GM06990 (cell line): Measurements from ENCODE around the gene DCD.

ENCODE experiments used
- DNase-seq: peaks from one replicate; pipeline ENCODE4 v3.0.0-alpha.2; 2011; ENCODE audit not compliant: insufficient read length; ENCODE audit errors: extremely low read depth
- H3K27me3 ChIP-seq: replicated peaks from 2 replicates; pipeline ENCODE4 v1.6.0; 2011; ENCODE audit warnings: low read length; ENCODE audit not compliant: control insufficient read depth, insufficient read depth
- H3K36me3 ChIP-seq: 2 replicates; pipeline ENCODE4 v1.5.1; 2011; ENCODE audit warnings: low read length; ENCODE audit not compliant: control insufficient read depth, insufficient read depth
- H3K4me3 ChIP-seq: replicated peaks from 2 replicates; pipeline ENCODE4 v1.5.1; 2011; ENCODE audit warnings: low read depth, mild to moderate bottlenecking, control low read depth, low read length
- TF ChIP-seq, protein P1 (sequence below): IDR thresholded peaks from 2 replicates; pipeline ENCODE4 v1.5.1; 2011; ENCODE audit warnings: low read length, control low read depth, mild to moderate bottlenecking, inconsistent platforms; ENCODE audit not compliant: insufficient read depth, poor library complexity, severe bottlenecking

Gene DCD, protein sequence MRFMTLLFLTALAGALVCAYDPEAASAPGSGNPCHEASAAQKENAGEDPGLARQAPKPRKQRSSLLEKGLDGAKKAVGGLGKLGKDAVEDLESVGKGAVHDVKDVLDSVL

DNA sequence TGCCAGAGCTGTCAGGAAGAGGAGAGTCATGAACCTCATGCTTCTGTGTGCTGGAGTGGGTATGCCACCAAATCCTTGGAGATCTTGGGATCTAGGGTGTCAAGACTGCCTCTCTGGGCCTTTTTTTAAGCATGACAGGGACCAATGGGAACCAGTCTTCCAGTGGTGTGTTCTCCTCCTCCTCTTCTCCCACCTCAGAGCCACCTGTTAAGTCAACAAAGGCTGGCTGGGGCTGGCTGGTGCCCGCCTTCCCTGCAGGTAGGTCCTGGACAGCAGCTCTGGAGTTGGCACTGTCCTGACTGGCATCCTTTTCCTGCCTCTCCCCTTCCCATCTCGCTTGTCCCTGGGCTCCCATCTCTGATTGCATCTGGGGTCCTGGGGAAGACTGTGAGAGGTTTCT, at the start of gene DCD:
TSS of gene DCD (minus strand) at position 101 of the 400 bp plus-strand sequence. CDS start at position 39, 62 bp downstream.
- no peak within 1 kb of the TSS for H3K4me3 ChIP-seq
- peaks cover 6% of the 10 kb centered on the region for H3K27me3 ChIP-seq
- no peaks in the 10 kb centered on the region for H3K36me3 ChIP-seq
- DNase-seq, result no peak
- TF ChIP-seq, protein P1, sequence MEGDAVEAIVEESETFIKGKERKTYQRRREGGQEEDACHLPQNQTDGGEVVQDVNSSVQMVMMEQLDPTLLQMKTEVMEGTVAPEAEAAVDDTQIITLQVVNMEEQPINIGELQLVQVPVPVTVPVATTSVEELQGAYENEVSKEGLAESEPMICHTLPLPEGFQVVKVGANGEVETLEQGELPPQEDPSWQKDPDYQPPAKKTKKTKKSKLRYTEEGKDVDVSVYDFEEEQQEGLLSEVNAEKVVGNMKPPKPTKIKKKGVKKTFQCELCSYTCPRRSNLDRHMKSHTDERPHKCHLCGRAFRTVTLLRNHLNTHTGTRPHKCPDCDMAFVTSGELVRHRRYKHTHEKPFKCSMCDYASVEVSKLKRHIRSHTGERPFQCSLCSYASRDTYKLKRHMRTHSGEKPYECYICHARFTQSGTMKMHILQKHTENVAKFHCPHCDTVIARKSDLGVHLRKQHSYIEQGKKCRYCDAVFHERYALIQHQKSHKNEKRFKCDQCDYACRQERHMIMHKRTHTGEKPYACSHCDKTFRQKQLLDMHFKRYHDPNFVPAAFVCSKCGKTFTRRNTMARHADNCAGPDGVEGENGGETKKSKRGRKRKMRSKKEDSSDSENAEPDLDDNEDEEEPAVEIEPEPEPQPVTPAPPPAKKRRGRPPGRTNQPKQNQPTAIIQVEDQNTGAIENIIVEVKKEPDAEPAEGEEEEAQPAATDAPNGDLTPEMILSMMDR, result no peak

DNA sequence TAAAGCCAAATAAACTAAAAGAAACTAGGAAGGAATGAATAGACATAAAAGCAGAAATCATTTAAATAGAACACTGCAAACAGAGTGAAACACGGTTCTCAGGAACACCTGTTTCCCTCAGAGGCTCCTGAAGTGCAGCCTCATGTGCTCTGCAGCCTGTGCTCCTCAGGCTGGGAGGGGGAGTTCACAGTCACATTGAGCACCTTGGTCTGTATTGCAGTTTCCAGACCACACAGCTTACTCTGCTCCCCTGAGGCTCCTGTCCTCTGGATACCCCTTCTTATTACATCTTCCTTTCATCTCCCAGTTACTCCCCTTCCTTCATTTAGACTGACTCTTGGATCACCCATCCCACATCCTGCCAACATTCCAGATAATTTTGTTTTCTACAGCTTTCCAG, 49.7 kb upstream of the DCD start:
- no peaks in the 10 kb centered on the region for H3K36me3 ChIP-seq
- no peak for DNase-seq
- no peaks in the 10 kb centered on the region for H3K27me3 ChIP-seq
- no peak overlapping the region for H3K4me3 ChIP-seq
- TF ChIP-seq, protein P1, result no peak

DNA sequence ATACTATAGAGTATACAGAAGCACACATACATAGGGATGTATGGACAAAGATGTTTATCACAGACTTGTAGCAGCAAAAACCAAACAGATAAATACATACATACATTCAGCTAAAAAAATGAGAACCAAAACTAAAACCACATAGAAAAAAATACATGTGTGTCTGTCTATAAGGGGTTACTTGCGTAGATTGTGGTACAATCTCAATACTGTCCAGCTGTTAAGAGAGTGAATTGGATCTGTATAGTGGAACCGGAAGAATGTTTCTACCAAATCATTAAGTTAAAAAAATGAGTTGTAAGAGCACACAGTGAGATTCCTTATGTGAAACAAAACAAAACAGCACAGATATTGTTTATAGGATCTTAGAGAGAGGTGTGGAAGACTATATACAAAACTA, 44.2 kb upstream of the DCD start:
- DNase-seq, result no peak
- H3K36me3 ChIP-seq, result no peaks in the 10 kb centered on the region
- no peaks in the 10 kb centered on the region for H3K27me3 ChIP-seq
- TF ChIP-seq, protein P1, result no peak
- no peak overlapping the region for H3K4me3 ChIP-seq

DNA sequence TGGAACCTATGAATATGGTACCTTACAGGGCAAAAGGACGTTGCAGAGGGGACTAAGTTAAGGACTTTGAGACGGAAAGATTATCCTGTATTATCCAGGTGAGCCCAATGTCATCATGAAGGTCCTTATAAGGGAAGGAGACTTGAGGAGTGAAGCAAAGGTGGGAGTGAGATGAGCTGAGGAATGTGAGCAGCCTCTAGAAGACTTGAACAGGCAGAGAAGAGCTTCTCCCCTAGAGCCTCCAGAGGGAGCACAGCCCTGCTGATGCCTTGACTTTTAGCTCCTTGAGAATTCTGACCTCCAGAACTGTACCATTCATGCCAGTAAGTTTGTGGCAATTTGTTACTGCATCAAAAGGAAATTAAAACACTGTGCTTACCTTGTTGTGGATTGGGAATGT, 41.8 kb upstream of the DCD start:
- TF ChIP-seq, protein P1, result peak; percentile 49
- Histone ChIP-seq H3K27me3 (no peaks in the 10 kb centered on the region), H3K36me3 (no peaks in the 10 kb centered on the region), H3K4me3 (no peak overlapping the region)
- no peak for DNase-seq

DNA sequence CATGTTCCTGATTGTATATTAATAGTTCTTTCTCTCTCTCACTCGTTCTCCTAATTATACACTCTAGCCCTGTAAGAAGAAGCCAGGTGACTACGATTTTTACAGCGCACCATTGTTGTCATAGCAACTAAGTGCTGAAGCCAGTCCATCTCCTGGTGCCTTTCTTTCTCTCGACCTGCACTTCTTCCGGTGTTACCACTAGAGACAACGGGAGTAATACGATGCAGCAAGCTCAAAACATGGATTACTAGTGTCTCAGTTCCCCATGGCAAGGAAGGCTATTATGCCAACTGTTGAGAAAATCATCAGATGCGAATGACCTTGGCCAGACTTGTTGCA, 40.8 kb upstream of the DCD start:
- H3K27me3 ChIP-seq, result no peaks in the 10 kb centered on the region
- no peak for DNase-seq
- no peak overlapping the region for H3K4me3 ChIP-seq
- TF ChIP-seq, protein P1, result no peak
- no peaks in the 10 kb centered on the region for H3K36me3 ChIP-seq

DNA sequence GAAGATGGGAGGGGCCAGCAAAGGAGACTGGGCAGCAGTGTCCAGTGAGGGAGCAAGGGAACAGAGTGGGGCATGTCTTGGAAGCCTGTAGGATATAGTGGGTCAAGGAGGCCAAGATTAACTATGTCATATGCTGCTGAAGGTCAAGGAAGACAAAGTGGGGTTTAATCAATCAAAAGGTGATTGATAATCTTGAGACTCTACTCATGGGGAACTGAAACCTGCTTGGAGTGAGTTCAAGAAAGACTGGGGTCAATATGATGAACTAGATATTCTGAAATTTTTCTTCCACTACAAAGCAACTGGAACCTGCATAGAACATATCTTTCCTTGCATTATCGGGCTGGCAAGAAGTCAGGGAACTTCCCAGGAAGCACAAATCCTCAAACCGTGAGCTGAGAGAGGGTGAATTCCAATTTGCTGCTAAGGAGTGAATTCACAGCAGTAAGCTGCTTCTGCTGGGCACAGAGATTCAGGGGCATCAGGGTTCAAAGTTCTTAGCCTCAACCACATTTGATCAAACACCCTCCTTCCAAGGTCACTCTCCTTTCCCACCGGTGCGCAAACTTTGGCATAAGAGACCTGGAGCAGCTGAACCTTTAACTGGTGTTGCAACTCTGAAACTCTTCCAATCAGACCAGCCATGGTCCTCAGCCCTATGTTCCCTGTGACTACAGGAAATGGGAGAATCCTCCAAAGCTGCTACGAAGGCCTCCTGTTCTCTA, 40.3 kb upstream of the DCD start:
- TF ChIP-seq, protein P1, result no peak
- Histone ChIP-seq H3K27me3 (no peaks in the 10 kb centered on the region), H3K36me3 (no peaks in the 10 kb centered on the region), H3K4me3 (no peak overlapping the region)
- no peak for DNase-seq
